Calu3 (cell line): ENCODE results near the gene GFOD1. TPM values are rescaled to one million over a fixed set of nuclear protein-coding genes. Genes with fewer than 3 reads are reported as not detected.

Experiments
- BruUV-seq: library from RNA; stranded (reverse); fragments of 400-500 nt; replicated peaks from 2 replicates; lab custom pipeline; 2021; lab: Mats Ljungman, UMichigan
- CTCF ChIA-PET: fragments of 300-600 bp; sonication (Branson Sonifier 250); formaldehyde crosslinking; loops from one replicate; lab custom pipeline; 2022; ENCODE audit warnings: antibody characterized with exemption; lab: Charles Lee
- DNase-seq: peaks from one replicate; pipeline ENCODE4 v3.0.0; 2022
- H3K27ac Mint-ChIP-seq: one replicate; pipeline ENCODE4 v1.8.0; 2022; ENCODE audit warnings: mixed read lengths; ENCODE audit not compliant: unreplicated experiment
- H3K27me3 Mint-ChIP-seq: one replicate; pipeline ENCODE4 v1.8.0; 2022; ENCODE audit warnings: mixed read lengths; ENCODE audit not compliant: unreplicated experiment
- H3K36me3 Mint-ChIP-seq: one replicate; pipeline ENCODE4 v1.8.0; 2022; ENCODE audit warnings: mild to moderate bottlenecking, moderate library complexity, mixed read lengths; ENCODE audit not compliant: insufficient read depth, unreplicated experiment
- H3K4me1 Mint-ChIP-seq: one replicate; pipeline ENCODE4 v1.8.0; 2022; ENCODE audit warnings: mild to moderate bottlenecking, low read depth, mixed read lengths; ENCODE audit not compliant: unreplicated experiment
- H3K4me3 Mint-ChIP-seq: one replicate; pipeline ENCODE4 v1.8.0; 2022; ENCODE audit warnings: mild to moderate bottlenecking, low read depth, moderate library complexity, mixed read lengths; ENCODE audit not compliant: unreplicated experiment
- H3K9me3 Mint-ChIP-seq: one replicate; pipeline ENCODE4 v1.8.0; 2022; ENCODE audit warnings: low read depth, mixed read lengths; ENCODE audit not compliant: unreplicated experiment
- intact Hi-C: fragments of 100-400 bp; cut with micrococcal nuclease; formaldehyde crosslinking; loops from one replicate; pipeline ENCODE4 v1.10.0; 2022; ENCODE audit not compliant: unreplicated experiment
- total RNA-seq: library from RNA; stranded (reverse); gene quantifications from 2 replicates; pipeline ENCODE4 v1.2.3, GENCODE V29; 2022
- TF ChIP-seq, protein P1 (sequence below): fragments of 200-600 bp; IDR thresholded peaks from one replicate; pipeline ENCODE4 v1.8.0; 2022; ENCODE audit warnings: antibody characterized with exemption; ENCODE audit not compliant: unreplicated experiment

GFOD1 gene
- total RNA-seq, 1 experiment from 2014 or later: 9.5 TPM

GRCh38 chr6:13373488-13373886, 113.9 kb downstream of the GFOD1 start:
- CTCF ChIA-PET: interaction anchor here (0.7 kb wide), 1 partner anchor 251 kb away, joined by 3 read pairs; no protein-coding TSS in a partner anchor
- no peak overlapping the region for H3K4me3 Mint-ChIP-seq
- BruUV-seq: no TSS peak
- no peak for DNase-seq
- TF ChIP-seq, protein P1, sequence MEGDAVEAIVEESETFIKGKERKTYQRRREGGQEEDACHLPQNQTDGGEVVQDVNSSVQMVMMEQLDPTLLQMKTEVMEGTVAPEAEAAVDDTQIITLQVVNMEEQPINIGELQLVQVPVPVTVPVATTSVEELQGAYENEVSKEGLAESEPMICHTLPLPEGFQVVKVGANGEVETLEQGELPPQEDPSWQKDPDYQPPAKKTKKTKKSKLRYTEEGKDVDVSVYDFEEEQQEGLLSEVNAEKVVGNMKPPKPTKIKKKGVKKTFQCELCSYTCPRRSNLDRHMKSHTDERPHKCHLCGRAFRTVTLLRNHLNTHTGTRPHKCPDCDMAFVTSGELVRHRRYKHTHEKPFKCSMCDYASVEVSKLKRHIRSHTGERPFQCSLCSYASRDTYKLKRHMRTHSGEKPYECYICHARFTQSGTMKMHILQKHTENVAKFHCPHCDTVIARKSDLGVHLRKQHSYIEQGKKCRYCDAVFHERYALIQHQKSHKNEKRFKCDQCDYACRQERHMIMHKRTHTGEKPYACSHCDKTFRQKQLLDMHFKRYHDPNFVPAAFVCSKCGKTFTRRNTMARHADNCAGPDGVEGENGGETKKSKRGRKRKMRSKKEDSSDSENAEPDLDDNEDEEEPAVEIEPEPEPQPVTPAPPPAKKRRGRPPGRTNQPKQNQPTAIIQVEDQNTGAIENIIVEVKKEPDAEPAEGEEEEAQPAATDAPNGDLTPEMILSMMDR: no peak
- H3K27me3 Mint-ChIP-seq: no peaks in the 10 kb centered on the region
- no peak overlapping the region for H3K27ac Mint-ChIP-seq
- H3K9me3 Mint-ChIP-seq: no peaks in the 10 kb centered on the region
- intact Hi-C loops: no loop called here
- H3K4me1 Mint-ChIP-seq: no peaks in the 10 kb centered on the region
- H3K36me3 Mint-ChIP-seq: no peaks in the 10 kb centered on the region

- H3K9me3 Mint-ChIP-seq: no peaks in the 10 kb centered on the region
- CTCF ChIA-PET: interaction anchor here (0.7 kb wide), 1 partner anchor 252 kb away, joined by 3 read pairs; no protein-coding TSS in a partner anchor
- BruUV-seq: no TSS peak
Measured at GRCh38 chr6:13372688-13373487, 114.5 kb downstream of the GFOD1 start.

GRCh38 chr6:13372076-13372475, 115.3 kb downstream of the GFOD1 start:
- TF ChIP-seq, protein P1: no peak
- Mint-ChIP-seq H3K36me3 (no peaks in the 10 kb centered on the region), H3K4me3 (no peak overlapping the region), H3K4me1 (no peaks in the 10 kb centered on the region), H3K27ac (no peak overlapping the region), H3K9me3 (no peaks in the 10 kb centered on the region), H3K27me3 (no peaks in the 10 kb centered on the region)
- CTCF ChIA-PET: no interaction called here
- no TSS peak for BruUV-seq
- intact Hi-C loops: no loop called here
- DNase-seq: no peak

More at GRCh38 chr6:13372688-13373487, 114.5 kb downstream of the GFOD1 start:
- intact Hi-C loops: no loop called here
- H3K27ac Mint-ChIP-seq: no peak overlapping the region
- TF ChIP-seq, protein P1: no peak
- no peaks in the 10 kb centered on the region for H3K4me1 Mint-ChIP-seq
- H3K36me3 Mint-ChIP-seq: no peaks in the 10 kb centered on the region
- H3K27me3 Mint-ChIP-seq: no peaks in the 10 kb centered on the region
- DNase-seq: no peak
- no peak overlapping the region for H3K4me3 Mint-ChIP-seq

DNA sequence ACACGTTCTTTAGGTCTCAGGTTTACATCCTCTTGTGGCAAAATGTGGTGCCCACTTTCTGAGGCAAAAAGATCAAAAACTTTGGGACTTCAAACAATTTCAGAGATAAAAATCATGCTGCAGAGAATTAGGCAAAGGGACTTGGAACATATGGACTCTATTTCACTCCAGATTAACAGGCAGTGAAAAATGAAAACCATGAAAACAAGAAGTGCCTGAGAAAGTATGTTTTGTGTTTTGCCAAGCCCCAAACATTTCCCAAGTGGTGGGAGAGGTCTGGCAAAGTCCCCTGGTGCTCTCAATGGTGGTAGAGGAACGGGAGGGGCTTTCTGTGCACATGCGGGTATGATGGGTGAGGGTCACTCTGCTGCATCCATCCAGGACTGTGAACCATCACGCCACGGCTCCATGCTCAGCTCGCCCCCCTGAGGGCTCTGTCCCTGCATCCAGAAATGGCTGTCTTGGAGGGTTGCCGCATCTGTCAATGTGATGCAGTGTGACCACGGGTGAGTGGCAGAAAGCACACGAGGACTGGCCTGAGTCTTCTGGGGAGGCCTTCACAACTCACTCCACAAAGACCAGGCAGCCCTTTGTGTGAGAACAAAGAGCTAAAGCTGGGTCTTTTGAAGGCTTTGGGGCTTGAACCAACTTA, 115.9 kb downstream of the GFOD1 start:
- Mint-ChIP-seq H3K9me3 (no peaks in the 10 kb centered on the region), H3K4me3 (no peak overlapping the region), H3K36me3 (no peaks in the 10 kb centered on the region), H3K4me1 (no peaks in the 10 kb centered on the region), H3K27ac (no peak overlapping the region), H3K27me3 (no peaks in the 10 kb centered on the region)
- DNase-seq: no peak
- TF ChIP-seq, protein P1: no peak
- no TSS peak for BruUV-seq
- intact Hi-C loops: no loop called here
- CTCF ChIA-PET: no interaction called here
